ENCODE data around the gene ANKRD34A.

Gene ANKRD34A

DNA sequence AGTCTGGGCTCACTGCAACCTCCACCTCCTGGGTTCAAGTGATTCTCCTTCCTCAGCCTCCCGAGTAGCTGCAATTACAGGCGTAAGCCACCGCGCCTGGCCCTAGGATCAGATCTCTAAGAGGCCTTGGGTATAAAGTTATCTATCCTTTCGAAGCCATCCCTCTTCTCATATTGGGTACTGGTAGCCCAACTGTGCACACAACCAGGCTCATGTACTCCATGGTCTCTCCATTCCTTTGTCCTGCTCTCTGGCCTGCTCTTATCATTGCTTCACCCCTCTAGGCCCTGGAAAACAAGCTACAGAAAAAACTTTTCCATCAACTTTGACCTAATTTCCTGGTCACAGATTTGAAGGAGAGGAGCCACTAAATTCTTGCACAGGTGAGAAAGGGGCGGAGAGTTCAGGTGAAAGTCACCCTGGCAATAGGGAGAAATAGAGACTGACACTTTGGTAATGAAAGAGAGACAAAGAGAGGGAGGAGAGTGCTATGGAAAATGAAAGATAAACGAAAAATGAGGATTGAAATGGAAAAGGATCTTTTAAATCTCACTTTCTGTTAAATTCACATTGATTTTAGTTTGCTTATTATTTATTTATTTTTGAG, 26.0 kb upstream of the ANKRD34A start:
- DNase-seq: no peak

DNA sequence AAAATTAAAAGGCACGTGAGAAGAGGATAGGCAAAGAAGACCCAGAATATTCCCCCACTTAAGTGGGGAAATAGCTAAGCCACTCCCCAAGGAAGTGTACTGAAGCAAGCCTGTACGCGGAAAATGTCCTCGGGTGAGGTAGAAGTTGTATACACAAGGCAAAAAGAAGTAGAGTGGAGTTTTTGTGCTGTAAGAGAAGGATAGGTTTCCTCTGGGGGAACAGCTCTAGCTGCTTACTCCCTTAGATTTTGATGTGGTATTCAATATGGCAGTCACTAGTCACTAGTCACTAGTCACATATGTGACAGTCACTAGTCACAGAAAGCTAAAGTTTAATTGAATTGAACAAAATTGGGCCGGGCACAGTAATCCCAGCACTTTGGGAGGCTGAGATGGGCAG, 24.4 kb upstream of the ANKRD34A start:
- no peak for DNase-seq

DNA sequence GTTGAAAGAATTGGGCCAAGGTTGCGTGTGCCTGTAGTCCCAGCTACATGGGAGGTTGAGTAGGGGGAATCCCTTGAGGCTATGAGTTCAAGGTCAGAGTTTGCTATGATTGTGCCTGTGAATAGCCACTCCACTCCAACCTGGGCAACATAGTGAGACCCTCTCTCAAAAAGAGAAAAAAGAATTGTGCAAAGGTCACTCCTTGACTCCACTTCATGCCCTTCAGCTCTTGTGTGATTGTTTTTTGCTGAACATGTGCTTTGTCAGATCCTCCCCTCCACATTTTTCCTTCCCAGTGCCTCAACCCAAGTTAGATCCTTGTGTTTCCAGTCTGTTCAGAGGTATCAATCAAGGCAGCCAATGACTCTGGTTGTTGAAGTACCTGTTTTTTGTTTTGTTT, 23.6 kb upstream of the ANKRD34A start:
- no peak for DNase-seq

DNA sequence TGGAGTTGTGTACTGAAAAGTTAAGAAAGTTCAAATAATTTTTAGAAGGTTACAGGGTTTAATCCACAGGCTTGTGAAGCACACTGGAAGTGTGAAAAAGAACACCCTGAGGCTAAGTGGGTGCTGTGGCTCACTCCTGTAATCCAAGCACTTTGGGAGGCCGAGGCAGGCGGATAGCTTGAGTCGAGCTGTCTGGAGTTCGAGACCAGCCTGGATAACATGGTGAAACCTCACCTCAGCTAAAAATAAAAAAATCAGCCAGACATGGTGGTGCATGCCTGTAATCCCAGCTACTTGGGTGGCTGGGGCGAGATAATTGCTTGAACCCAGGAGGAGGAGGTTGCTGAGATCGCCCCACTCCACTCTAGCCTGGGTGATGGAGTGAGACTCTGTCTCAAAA, 22.2 kb upstream of the ANKRD34A start:
- no peak for DNase-seq

DNA sequence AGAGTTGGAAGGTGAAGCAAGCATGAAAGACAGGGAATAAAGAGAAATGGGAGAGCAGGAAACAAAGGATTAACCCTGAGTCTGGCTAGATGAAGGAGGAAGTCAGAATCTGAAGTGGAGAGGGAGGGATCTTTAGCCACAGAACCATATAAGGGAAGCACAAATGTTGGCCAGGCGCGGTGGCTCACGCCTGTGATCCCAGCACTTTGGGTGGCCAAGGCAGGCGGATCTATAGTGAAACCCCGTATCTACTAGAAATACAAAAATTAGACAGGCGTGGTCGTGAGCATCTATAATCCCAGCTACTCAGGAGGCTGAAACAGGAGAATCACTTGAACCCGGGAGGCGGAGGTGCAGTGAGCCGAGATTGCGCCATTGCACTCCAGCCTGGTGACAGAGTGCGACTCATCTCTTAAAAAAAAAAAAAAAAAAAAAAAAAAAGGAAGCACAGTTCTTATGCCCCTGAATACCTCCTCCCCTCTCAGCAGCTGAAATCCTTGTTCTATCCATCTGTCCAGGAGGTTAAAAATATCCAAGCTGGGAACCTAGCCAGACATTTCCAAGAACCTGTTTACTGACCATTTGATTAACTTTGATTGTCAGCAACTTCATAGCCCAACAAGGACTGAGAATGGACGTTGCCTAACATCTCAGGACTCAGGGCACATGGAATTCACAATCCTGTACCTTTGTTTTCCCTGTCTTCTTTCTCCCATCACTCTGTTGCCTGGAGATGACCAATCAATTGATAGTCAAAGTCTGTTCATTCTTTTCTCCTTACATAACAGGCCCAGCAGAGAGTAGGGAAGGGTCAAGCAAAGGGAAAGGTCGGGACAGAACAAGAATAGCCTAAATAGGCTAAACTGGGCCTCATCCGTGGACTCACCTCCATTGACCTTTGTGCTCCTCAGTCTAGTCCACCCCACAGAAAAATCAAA, 21.4 kb upstream of the ANKRD34A start:
- DNase-seq: no peak

DNA sequence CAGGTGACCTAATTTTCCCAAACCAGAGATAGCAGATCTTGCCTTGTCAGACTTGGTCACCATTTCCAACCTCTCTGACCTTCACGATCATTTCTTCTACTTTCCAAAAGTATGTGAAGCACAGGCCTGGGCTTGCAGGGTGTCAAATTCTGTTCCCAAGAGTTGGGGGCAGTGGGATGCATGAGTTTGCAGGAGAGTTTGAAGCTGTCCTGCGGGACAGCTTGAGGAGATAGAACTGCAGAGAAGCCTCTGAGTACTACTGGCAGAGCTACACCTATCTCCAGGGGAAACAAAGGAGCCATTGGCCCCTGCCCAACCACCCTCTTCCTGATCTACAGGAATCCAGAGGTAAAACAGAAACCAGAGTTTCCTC, 20.7 kb upstream of the ANKRD34A start:
- DNase-seq: no peak

DNA sequence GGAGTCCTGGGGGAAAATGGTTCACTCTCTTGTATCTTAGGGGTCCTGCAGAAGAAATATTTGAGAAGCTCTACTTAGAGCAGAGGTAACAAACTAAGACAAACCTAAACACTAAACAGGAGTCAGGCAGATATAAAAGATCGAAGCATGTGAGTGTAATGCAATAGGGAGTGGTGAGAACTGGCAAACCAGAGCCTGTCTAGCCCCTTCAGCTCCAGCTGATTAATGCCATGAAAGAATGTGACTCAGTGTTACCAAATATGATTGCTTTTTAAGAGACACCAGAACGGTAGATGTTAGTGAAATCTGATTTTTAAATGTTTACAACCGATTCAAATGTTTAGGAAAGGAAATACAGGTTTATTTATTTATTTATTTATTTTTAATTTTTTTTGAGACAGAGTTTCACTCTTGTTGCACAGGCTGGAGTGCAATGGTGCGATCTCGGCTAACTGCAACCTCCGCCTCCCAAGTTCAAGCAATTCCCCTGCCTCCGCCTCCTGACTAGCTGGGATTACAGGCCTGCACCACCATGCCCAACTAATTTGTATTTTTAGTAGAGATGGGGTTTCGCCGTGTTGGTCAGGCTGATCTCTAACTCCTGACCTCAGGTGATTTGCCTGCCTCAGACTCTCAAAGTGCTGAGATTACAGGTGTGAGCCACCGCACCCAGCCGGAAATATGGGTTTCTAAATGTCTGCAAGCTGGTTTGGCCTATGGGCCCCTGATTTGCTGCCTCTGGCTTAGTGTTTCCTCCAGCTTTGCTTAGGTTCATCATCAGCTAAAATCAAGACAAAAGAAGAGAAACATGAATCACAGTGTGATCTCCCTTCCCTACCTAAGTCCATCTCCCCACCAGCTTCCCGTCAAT, 19.8 kb upstream of the ANKRD34A start:
- DNase-seq: no peak

DNA sequence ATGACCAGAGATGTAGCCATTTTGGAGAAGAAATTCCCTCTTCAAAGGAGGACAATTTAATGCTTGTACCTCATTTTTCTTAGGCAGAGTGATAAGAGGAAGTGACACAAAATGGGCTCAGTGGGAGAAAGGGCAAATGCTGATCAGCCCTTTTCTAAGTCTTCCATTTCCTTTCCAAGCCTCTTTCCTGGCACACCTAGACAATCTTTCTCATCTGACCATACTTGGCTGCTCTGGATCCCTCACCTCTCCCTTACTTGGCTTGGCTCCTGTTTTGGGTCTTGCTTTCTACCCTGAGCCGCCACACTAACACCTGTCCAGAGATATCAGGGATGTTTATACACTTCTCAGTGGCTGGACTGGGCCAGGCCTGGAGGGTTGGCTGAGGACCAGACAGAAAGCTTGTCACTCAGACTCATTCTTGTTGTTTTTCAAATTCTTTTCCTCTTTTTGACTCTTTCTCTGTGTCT, 18.9 kb upstream of the ANKRD34A start:
- no peak for DNase-seq

DNA sequence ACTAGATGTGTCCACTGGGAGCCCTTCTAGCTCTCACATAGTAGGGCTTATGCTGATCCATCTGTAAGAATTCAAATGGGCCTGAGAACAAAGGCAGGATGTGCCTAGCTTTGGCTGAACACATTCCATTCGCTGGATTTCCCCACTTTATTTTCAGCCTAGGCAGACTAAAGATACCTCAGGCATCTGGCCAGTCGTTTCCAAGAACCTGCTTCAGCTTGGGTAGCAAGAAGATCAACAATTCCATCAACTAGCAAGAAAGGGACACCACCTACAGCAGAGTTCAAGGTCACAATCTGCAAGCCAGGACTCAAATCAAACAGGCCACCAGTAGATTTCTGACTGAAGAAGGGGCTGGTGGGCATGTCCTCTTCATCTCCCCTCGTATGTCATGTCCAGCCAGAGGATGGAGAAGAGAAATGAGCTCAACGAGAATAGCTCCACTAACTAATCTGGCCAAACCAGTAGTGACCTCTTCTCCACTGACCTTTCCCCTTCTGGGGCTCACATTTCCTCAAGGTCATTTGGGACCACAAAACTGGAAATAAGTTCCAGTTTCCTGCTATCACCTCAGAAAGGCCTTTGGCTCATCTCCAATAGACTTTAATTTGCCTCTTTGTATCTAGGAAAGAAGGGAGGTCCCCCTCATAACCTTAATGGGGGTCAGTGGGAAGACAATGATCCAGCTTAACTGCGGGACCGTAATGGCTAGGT, 17.8 kb upstream of the ANKRD34A start:
- DNase-seq: no peak

DNA sequence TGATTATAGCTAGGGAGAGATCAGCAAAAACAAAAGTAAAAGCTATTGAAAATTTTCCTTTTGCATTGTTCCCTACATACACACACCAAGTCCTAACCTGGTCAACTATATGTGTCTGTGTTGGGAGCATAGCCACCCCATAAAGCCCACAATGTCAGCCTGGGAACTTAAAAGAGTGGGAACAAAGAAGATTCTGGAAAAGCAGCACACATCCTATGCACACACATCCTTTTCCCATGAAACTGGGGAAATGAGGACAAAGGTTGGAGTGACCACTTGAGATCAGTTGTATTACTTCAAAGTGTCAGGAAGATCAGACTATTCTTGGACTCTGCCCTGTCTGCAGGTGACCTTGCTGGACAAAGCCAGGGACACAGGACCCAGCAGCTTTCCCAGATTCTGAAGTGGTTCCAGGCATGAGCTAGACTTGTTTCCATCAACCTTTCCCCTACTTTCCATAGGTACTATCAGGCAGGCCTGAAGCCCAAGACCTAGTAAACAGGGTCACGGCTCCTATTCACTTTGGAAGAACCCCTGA, 16.2 kb upstream of the ANKRD34A start:
- no peak for DNase-seq

DNA sequence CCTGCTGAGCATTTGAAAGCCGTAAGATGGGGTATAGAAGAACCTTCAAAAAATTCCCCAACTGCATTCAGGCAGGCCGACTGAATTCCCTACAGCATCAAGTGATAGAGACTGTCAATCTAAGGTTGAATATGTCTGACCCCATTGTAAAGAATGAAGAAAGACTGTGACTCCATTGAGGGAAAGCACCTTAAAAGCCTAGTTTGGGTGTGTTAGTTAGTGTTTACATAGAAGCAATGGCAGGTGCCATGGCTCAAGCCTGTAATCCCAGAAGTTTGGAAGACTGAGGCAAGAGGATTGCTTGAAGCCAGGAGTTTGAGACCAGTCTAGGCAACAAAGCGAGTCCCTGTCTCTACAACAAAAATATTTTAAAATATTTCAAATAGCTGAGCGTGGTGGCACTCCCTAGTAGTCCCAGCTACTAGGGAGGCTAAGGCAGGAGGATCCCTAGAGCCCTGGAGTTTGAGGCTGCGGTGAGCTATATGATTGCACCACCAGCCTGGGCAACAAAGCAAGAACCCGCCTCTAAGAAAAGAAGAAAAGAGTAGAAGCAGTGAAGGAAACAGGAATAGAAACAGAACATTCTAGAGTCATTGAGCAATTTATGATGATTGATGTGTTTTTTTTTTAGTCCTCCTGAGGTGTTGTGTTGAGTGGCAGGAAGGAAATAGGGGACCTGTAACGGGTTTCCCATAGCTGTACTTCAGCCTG, 15.5 kb upstream of the ANKRD34A start:
- DNase-seq: no peak

DNA sequence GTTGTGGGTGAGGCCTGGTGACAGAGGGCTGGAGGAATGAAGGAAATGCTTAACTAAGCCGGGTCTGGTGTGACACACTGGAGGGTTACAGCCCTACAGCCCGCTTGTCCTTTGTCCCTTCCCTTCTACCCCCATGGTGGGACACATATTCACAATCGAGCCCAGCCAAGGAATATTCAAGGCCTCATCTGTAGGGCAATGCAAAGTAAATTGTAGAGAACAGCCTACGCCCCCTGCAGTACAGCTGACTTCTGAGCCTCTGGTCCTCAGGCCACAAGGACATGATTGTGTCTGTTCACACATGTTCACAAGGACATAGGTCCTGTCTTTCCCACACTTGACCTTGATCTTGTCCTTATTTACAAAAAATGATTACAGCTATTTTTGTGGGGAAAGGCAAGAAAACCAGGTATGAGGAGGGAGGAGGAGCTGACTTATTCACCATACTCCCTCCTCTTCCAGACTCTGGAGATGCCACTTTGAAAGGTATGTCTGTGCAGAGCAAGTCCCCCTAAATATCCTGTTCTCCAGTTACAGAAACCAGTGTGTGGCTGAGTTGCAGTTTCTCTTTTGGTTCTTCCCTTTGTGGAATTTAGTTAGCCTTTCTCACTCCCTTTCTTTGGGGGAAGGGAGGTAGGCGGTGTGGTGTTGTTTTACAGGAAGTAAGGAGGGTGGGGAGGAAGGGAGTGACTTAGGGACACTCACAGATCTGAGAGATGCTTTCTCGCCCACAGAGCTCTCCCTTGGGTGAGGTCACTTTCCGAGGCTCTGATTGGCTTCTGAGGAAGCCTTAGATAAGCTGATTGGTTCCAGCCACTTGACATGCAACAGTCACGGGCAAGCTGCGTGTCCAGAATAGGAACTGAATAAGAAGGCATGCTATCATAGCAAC, 14.7 kb upstream of the ANKRD34A start:
- peak; percentile 79 for DNase-seq

DNA sequence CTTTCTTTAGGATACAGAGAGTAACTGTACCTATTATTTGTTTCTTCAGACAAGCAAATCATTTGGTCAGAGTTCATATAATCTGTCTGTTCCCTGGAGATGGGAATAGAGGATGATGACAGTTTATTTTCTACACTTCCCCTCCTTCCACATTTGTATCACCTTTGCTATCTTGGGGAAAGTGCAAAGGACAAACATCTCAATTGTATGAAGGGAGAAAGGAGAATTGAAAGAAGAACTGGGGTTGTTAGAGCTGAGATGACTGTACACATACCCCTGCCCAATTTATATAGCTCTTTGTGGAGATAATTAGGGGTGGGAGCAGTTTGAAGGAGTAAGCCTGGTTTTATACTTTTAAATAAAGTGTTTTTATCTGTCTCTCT, 14.1 kb upstream of the ANKRD34A start:
- no peak for DNase-seq

DNA sequence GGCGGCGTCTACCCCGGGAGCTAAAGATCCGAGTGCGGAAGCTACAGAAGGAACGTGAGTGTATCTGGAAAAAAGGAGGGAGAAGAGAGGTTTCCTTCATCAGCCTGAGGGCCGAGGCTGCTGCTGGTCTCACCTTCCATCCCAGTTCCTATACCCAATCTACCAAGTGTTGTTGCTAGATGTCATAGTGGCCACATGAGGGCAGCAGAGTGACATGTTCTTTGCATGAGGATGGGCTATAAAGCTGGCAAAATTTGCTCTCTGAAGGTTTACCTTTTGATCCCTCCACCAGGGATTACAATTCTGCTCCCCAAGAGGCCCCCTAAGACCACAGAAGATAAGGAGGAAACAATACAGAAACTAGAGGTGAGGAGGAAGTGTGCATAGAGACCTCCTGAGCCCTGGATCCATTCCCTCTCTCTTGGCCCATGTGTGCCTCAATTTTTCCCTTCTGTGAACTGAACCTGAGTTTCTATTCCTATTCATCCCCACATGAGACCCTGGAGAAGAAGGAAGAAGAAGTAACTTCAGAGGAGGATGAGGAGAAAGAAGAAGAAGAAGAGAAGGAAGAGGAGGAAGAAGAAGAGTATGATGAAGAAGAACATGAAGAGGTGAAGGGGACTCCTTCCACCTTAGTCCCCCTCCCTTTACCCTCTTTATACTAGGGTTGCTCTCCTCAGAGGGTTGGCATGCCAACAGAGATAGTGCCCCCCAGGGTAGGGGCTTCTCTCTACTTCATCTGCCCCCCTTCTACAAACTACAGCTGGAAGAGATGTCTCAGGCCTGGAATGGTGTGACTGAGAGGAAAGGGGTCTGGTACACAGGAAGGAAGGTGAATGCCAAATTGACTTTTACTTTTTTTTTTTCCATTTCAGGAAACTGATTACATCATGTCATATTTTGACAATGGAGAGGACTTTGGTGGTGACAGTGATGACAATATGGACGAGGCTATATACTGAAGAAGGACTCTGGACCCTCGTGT, 13.4 kb upstream of the ANKRD34A start:
- peak; percentile 61 for DNase-seq

DNA sequence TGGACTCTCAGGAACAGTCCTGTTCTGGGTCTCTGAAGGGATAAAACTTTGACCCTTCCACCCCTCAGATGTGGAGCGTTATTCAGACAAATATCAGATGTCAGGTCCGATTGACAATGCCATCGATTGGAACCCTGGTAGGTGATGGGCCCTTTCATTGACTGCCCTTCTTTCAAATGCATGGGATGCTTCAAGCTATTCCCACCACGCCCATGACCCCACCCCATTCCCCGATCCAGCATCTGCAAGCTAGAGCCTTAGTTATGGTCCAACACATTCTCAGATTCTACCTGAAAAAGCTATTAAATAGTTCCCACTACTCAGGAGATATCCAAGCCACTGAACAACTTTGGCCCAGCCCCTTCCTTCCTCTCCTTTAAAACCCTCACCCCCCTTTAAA, 12.6 kb upstream of the ANKRD34A start:
- DNase-seq: no peak

DNA sequence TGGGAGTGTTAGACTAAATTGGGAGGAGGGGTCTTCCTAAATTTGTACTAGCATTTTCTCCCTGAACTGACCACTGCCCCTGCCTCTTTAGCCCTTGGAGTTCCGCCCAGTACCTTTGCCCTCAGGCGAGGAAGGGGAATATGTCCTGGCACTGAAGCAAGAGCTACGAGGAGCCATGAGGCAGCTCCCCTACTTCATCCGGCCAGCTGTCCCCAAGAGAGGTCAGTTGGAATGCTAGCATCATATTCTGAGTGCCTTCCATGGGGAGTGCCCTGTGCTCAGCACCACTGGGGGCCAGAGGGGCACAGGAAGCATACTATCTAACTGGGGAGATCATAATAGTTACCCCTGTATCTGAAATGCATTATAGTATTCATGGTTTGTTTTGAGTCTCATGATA, 10.8 kb upstream of the ANKRD34A start:
- DNase-seq: no peak

DNA sequence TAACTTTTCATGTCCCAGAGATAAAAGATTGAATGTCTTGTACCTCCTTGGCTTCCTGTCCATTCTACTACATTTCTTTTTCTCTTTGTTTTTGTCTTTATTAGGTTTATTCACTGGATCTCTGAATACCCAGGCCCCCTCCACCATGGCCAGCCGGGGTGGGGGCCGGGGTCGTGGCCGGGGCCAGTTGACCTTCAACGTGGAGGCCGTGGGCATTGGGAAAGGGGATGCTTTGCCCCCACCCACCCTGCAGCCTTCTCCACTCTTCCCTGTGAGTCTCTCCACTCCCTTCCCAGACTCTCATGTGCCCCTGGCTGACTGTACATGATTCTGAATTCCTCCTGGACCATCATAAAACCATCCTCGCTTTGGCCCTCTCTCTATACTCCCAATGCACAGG, 10.3 kb upstream of the ANKRD34A start:
- no peak for DNase-seq

DNA sequence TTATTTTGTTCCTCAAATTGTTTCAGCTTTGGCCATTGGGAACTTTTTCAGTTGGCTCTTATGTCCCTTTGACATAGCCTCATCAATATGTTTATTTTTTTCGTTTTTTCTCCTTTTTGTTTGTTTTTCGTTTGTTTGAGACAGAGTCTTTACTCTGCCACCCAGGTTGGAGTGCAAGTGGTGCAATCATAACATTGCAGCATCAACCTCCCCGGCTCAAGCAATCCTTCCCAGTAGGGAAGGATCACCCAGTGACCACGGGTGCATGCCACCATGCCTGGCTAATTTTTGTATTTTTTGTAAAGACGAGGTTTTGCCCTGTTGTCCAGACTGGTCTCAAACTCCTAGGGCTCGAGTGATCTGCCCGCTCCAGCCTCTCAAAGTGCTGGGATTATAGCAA, 8.2 kb upstream of the ANKRD34A start:
- no peak for DNase-seq

DNA sequence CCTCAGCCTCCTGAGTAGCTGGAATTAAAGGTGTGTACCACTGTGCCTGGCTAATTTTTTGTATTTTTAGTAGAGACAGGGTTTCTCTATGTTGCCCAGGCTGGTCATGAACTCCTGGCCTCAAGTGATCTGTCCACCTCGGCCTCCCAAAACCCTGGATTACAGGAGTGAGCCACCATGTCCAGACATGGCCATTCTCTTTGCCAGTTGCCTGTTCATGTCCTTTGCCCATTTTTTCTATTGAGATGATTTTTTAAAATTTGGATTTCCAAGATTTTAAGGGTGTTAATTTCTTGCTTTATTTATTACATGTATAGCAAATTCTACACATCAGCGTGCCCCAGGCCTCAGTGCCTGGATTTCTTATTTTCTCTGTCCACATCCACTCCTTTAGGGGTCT, 2.9 kb upstream of the ANKRD34A start:
- DNase-seq: no peak

Data from stimulated activated naive CD4-positive, alpha-beta T cell treated with Interleukin-2 at 50 U/mL for 16 hours (primary cell).